Hippocampal formation (tissue), 2 donors: ENCODE measurements around the gene EIPR1.

Source experiments
- DNase-seq, 2 donors: peaks; one replicate each; lab custom pipeline; 2025; lab: John Stamatoyannopoulos, UW

The EIPR1 gene

DNA sequence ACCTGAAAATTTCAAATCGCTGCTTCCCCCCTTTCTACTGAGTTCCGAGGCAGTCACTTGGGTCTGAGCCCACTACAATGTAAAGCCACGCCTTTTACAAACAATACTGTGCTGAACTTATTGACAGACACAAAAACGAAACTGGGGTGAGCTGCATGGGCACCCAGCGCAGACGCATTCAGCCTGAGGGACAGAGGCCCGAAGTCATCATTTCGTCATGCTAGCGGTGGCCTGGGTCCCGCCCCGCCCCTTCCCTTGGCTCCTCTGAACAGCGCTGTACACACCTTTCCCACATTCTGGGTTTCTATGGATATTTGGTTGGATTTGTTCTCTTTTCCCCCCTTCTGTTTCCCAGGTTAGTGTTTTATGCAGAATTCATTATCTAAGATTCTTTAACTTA is 71.7 kb downstream of the EIPR1 start:
- DNase-seq, result no peak

DNA sequence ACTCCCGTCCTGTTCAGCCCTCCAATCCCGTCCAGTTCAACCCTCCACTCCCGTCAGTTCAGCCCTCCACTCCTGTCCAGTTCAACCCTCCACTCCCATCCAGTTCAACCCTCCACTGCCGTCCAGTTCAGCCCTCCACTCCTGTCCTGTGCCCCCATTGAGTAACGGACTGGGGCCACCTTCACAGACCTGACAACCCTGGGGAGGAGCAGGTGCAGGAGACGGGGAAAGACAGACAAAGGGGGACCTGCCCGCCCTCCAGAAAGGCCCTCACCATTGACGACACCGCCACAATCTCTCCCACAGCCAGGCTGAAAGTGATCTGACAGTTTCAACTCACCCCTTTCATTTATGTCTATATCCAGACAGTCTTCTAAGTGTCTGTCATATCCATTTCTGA is 72.2 kb downstream of the EIPR1 start:
- no peak for DNase-seq

- peak; percentile 77 to 85 for DNase-seq
Measured at GRCh38 chr2:3303583-3304406, 73.8 kb downstream of the EIPR1 start.

GRCh38 chr2:3302751-3303582 is 74.7 kb downstream of the EIPR1 start:
- DNase-seq, result no peak

DNA sequence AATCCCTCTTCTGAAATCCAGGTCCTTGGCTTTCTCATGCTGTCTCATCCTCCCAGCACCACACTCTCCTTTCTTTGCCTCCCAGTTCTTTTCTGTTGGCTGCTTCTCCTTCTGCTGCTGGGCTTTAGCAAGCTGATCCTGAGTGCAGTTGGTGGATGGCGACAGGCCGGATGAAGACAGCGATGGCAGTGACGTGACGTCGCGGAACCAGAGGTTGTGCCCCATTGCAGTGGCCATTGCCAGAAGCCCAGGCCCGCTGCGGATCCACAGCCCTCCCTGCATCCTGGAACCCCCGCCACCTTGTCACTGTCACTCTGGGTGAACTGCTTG is 75.2 kb downstream of the EIPR1 start:
- DNase-seq, result no peak

DNA sequence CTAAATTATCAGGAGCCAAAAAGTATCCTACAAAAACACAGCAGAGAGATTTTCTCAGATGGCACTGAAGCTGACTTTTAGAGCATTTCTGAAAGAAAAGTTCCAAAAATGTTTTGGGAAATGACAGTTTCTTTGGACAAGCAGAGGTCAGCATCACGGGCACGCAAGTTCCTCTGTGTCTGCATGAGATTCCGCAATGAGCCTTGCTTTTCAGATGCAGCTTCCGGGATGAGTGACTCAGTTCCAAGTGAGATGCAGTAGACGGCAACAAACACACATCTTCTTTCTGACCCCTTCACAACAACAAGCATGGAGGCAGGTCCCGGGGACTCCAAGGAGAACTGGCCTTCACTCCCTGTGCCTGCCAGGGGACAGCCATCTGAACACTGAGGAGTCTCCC is 76.6 kb downstream of the EIPR1 start:
- no peak for DNase-seq

- DNase-seq, result no peak
Measured at GRCh38 chr2:3300224-3300995, 77.2 kb downstream of the EIPR1 start.

DNA sequence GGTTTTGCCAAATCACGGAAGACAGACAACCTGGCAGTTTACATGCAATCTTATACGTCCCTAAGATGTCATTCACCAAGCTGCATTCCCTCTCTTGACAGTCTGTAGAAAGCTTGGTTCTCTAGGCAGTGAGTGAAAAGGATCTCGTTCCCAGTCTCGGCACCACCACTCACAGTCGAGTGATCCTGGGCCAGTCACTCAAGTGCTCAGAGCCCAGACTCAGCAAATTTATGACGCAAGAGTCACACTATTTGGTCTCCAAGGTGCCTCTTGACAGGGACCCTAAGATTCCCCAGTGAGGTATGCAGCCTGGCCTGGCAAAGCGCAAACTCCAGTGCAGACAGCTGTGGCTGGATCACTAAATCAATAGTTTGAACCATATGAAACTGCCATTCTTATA is 77.9 kb downstream of the EIPR1 start:
- DNase-seq, result no peak

DNA sequence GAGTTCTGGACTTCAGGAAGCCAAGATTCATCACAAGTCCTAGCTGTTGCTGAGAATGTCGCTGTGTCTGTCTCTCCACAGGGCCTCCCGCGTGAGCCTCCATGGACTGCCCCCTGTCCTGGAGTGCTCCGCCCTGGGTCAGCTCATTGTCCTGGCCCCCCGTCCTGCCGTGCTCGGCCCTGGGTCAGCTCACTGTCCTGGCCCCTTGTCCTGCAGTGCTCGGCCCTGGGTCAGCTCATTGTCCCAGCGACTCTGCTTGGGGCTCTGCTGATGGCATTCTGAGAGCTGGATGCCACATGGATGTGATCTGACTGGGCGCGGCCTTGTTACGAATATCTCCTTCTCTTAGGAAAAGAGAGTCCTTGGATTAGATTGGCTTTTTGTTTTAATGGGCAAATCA is 78.5 kb downstream of the EIPR1 start:
- DNase-seq, result no peak

DNA sequence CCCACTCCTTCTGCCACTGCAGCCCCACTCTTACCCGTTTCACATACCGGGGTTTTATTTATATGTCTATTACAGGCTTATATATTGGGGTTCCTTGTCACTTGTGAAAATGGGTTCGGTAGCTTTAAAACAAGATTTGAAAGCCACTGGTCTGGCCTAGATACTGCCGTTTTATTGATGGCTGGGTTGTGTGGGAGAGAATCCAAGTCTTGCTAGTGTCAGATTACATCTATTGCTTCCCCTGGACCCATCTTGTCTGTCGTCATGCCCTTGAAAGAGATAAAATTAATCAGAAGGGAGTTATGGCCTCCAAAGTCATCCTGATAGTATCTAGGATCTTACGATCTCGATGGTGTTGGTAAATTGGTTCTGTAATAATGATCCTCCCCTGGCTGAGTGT is 79.4 kb downstream of the EIPR1 start:
- no peak for DNase-seq

- DNase-seq, result no peak
Measured at GRCh38 chr2:3297523-3297922, 80.1 kb downstream of the EIPR1 start.

GRCh38 chr2:3296182-3296972 is 81.2 kb downstream of the EIPR1 start:
- no peak for DNase-seq

- no peak for DNase-seq
Measured at GRCh38 chr2:3294493-3294892, 83.1 kb downstream of the EIPR1 start.

DNA sequence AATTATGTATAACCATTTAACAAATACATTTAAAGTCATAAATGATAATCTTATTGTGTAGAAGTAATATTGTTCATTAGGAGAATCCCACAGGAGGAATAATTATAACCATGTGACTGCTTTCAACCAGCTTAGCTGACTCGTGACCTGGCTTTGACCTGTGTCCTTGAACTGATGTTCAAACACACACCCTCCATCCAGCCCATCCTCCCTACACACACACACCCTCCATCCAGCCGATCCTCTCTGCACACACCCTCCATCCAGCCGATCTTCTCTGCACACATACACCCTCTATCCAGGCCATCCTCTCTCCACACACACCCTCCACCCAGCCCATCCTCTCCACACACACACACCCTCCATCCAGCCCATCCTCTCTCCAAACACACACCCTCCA is 83.5 kb downstream of the EIPR1 start:
- no peak for DNase-seq

GRCh38 chr2:3293221-3293620 is 84.4 kb downstream of the EIPR1 start:
- DNase-seq, result no peak

DNA sequence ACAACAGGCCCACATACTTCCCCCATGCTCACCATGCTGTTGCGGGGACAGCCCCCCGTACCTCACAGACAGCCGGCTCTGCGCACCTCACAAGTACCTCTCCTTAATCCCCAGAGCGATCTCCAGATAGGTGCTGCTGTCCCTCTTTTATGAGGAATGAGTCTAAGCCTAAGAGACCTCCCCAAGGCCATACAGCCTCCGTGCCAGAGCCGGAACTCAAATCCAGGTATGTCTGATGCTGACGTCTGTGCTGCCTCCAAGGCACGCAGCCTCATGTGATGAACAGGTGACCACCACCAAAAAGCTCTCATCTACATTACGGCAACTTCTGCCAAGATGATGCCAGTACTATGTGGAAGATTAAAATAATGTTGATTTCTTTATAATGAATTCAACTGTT is 85.2 kb downstream of the EIPR1 start:
- DNase-seq, result no peak

DNA sequence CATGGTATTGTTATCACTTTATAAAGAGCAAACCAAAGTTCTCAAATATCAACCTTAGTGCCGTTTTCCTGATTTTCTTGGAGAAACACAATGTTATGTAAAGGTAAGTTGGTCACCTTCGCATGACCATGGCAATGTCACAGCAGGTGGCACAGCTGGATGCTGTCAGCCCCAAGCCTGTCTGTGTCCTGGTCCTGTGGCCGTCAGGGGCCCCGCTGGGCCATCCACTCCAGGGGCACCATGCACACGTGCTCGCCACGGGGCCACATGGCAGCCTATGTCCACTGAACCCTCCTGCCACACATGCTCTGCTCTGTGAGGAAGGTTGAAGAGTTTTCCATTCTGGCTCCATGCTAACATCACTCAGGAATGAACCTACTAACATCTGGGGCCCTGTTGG is 85.9 kb downstream of the EIPR1 start:
- no peak for DNase-seq

DNA sequence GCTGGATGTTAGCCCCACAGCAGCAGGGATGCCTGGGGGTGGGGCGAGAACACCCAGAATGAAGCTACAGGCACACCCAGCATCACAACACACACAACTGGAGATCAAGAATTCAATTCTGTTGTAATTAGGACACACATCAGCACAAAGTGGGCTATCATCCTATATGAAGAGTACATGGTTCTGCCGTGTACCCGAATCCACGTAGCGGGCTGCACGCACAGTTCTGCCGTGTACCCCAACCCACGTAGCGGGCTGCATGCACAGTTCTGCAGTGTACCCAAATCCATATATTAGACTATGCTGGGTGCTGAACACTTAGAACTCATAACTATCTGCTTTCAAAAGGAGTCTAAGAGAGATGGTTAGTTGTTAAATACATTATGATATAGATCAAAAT is 86.5 kb downstream of the EIPR1 start:
- DNase-seq, result no peak

DNA sequence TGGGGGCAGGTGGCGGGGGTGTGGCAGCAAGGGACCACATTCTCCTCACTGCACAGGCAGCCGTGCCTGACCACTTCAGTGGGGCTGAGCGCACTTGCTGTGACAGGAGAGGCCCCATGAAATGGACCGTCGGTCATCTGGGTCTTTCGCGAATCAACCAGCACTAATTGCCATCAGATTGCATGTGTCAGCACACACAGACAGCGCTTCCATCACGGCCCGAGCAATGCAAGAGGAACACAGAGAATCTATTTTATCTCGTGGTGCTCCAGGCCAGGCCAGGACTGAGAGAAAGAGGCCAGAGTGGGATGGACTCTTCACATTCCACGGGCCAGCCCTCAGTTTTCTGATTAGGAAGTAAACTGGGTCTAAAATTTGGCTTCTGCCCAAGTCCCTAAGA is 87.0 kb downstream of the EIPR1 start:
- no peak for DNase-seq

DNA sequence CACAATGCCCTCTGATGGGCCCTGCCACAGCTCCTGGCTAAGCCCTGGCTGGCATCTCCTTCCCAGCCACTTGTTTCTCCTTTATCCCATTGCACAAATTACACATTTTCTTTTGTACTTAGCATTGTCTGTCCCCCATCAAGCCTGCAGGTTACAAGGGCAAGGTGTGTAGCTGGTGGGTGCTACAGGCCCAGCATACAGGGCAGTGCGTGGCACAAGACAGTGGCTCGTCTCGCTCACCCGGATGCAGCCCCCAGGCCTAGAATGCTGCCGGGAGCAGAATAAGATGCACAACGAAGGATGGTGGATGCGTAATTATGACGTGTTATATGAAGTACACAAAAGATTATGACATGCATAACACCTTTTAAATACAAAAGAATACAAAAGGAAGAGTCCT is 87.6 kb downstream of the EIPR1 start:
- no peak for DNase-seq

GRCh38 chr2:3289526-3289925 is 88.1 kb downstream of the EIPR1 start:
- DNase-seq, result no peak

DNA sequence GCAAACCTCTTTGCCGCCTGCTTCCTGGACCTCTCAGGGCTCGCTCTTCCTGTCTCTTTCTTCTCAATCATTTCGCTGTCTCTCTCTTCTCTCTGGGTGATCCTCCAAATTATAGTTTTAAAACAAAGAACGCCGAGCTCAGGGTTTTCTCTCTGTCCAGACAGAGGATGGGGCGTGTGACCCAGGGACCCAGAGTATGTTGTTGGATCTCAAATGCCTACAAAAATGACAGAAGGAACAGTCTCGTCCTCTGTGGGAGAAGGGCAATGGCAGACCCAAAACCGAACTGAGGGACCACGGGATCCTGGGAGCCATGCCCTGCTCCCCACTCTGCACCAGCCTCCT is 88.5 kb downstream of the EIPR1 start:
- no peak for DNase-seq
